ENCODE measurements around the gene ZBTB7C.

Gene ZBTB7C

GRCh38 chr18:48202006-48202348 is 207.2 kb downstream of the ZBTB7C start:
- H3K9me3 ChIP-seq (ENCODE audit: control insufficient read depth, insufficient read depth, low read depth, low read length): no peaks in the 10 kb centered on the region
- no peak overlapping the region for H3K27ac ChIP-seq (ENCODE audit: extremely low read depth, low read depth, low read length)
- ChIA-PET CTCF (no interaction called here), POLR2A (no interaction called here)
- TF ChIP-seq ZNF626 (tag by site-specific recombination; IDR thresholded peaks at IDR 0.05) (no peak), SETDB1 (IDR thresholded peaks at IDR 0.05; ENCODE audit: insufficient read length, low read length) (no peak), KLF1 (tag by site-specific recombination; IDR thresholded peaks at IDR 0.05) (no peak), ZNF768 (tag by site-specific recombination; IDR thresholded peaks at IDR 0.05) (no peak), ZNF843 (tag by site-specific recombination; IDR thresholded peaks at IDR 0.05) (no peak), ZNF558 (tag by site-specific recombination; IDR thresholded peaks at IDR 0.05) (no peak), ZNF391 (tag by site-specific recombination; IDR thresholded peaks at IDR 0.05; ENCODE audit: borderline replicate concordance, low read depth) (no peak), PRDM1 (tag by site-specific recombination; IDR thresholded peaks at IDR 0.05) (no peak), RBAK (tag by site-specific recombination; IDR thresholded peaks at IDR 0.05) (no peak), ZNF132 (tag by site-specific recombination; IDR thresholded peaks at IDR 0.05; ENCODE audit: borderline replicate concordance) (no peak), ZNF169 (tag by site-specific recombination; IDR thresholded peaks at IDR 0.05) (no peak)
- TF ChIP-seq, protein P1, sequence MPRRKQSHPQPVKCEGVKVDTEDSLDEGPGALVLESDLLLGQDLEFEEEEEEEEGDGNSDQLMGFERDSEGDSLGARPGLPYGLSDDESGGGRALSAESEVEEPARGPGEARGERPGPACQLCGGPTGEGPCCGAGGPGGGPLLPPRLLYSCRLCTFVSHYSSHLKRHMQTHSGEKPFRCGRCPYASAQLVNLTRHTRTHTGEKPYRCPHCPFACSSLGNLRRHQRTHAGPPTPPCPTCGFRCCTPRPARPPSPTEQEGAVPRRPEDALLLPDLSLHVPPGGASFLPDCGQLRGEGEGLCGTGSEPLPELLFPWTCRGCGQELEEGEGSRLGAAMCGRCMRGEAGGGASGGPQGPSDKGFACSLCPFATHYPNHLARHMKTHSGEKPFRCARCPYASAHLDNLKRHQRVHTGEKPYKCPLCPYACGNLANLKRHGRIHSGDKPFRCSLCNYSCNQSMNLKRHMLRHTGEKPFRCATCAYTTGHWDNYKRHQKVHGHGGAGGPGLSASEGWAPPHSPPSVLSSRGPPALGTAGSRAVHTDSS (tag by site-specific recombination; IDR thresholded peaks at IDR 0.05): no peak
- no peaks in the 10 kb centered on the region for H3K36me3 ChIP-seq (ENCODE audit: control insufficient read depth in 2 of 2, insufficient read depth in 1 of 2, low read length in 2 of 2)
- H3K4me3 ChIP-seq (ENCODE audit: low read depth, low read length): no peak overlapping the region
- peaks cover 6% of the 10 kb centered on the region for H3K4me1 ChIP-seq (ENCODE audit: control insufficient read depth, insufficient read depth, low read length)

- H3K4me3 ChIP-seq (ENCODE audit: low read depth, low read length): no peak overlapping the region
- ChIA-PET POLR2A (no interaction called here), CTCF (no interaction called here)
- peaks cover 6% of the 10 kb centered on the region for H3K4me1 ChIP-seq (ENCODE audit: control insufficient read depth, insufficient read depth, low read length)
- H3K9me3 ChIP-seq (ENCODE audit: control insufficient read depth, insufficient read depth, low read depth, low read length): no peaks in the 10 kb centered on the region
- H3K36me3 ChIP-seq (ENCODE audit: control insufficient read depth in 2 of 2, insufficient read depth in 1 of 2, low read length in 2 of 2): no peaks in the 10 kb centered on the region
- TF ChIP-seq ZNF843 (tag by site-specific recombination; IDR thresholded peaks at IDR 0.05): no peak
- TF ChIP-seq ZNF138 (tag by site-specific recombination; IDR thresholded peaks at IDR 0.05; ENCODE audit: borderline replicate concordance): no peak
- TF ChIP-seq ZNF221 (tag by site-specific recombination; IDR thresholded peaks at IDR 0.05; ENCODE audit: borderline replicate concordance): no peak
- TF ChIP-seq, protein P2, sequence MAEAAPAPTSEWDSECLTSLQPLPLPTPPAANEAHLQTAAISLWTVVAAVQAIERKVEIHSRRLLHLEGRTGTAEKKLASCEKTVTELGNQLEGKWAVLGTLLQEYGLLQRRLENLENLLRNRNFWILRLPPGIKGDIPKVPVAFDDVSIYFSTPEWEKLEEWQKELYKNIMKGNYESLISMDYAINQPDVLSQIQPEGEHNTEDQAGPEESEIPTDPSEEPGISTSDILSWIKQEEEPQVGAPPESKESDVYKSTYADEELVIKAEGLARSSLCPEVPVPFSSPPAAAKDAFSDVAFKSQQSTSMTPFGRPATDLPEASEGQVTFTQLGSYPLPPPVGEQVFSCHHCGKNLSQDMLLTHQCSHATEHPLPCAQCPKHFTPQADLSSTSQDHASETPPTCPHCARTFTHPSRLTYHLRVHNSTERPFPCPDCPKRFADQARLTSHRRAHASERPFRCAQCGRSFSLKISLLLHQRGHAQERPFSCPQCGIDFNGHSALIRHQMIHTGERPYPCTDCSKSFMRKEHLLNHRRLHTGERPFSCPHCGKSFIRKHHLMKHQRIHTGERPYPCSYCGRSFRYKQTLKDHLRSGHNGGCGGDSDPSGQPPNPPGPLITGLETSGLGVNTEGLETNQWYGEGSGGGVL (tag by site-specific recombination; IDR thresholded peaks at IDR 0.05): no peak
- TF ChIP-seq, protein P3, sequence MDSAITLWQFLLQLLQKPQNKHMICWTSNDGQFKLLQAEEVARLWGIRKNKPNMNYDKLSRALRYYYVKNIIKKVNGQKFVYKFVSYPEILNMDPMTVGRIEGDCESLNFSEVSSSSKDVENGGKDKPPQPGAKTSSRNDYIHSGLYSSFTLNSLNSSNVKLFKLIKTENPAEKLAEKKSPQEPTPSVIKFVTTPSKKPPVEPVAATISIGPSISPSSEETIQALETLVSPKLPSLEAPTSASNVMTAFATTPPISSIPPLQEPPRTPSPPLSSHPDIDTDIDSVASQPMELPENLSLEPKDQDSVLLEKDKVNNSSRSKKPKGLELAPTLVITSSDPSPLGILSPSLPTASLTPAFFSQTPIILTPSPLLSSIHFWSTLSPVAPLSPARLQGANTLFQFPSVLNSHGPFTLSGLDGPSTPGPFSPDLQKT (IDR thresholded peaks at IDR 0.05; ENCODE audit: borderline replicate concordance, low read depth, low read length): no peak
- TF ChIP-seq ZXDB (tag by site-specific recombination; IDR thresholded peaks at IDR 0.05): no peak
- no peak for TF ChIP-seq ZNF416 (tag by site-specific recombination; IDR thresholded peaks at IDR 0.05)
- no peak for TF ChIP-seq ZNF529 (tag by site-specific recombination; IDR thresholded peaks at IDR 0.05; ENCODE audit: insufficient replicate concordance)
- no peak for TF ChIP-seq REPIN1 (tag by site-specific recombination; IDR thresholded peaks at IDR 0.05; ENCODE audit: low read depth)
- no peak for TF ChIP-seq ZBTB44 (tag by site-specific recombination; IDR thresholded peaks at IDR 0.05)
- TF ChIP-seq ZNF214 (tag by site-specific recombination; IDR thresholded peaks at IDR 0.05; ENCODE audit: borderline replicate concordance): no peak
- no peak overlapping the region for H3K27ac ChIP-seq (ENCODE audit: extremely low read depth, low read depth, low read length)
These were observed 207.7 kb downstream of the ZBTB7C start for GRCh38 chr18:48201337-48202005.
